ENCODE data around the gene FABP1.

DNA sequence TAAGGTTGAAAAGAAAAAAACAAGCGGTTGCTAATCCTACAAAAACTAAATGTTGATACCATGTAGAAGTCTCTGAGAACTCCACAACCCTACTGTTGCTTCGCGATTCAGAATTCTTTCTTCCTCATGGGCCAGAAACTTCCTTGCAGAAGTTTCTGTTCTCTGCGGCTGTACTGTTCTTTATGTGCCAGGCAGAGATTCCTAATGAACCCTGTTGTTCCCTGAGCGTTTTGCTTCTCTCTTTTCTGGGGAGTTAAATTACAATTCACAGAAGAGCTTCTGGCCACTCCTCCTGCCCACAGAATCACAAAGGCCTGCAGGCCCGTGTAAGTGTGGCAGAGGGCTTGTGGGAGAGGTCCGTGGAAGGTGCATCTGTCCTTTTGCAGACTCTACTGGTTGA is 40.5 kb upstream of the FABP1 start:
- TF ChIP-seq, protein P1, sequence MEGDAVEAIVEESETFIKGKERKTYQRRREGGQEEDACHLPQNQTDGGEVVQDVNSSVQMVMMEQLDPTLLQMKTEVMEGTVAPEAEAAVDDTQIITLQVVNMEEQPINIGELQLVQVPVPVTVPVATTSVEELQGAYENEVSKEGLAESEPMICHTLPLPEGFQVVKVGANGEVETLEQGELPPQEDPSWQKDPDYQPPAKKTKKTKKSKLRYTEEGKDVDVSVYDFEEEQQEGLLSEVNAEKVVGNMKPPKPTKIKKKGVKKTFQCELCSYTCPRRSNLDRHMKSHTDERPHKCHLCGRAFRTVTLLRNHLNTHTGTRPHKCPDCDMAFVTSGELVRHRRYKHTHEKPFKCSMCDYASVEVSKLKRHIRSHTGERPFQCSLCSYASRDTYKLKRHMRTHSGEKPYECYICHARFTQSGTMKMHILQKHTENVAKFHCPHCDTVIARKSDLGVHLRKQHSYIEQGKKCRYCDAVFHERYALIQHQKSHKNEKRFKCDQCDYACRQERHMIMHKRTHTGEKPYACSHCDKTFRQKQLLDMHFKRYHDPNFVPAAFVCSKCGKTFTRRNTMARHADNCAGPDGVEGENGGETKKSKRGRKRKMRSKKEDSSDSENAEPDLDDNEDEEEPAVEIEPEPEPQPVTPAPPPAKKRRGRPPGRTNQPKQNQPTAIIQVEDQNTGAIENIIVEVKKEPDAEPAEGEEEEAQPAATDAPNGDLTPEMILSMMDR (conservative IDR thresholded peaks at IDR 0.05): no peak
- no peak for TF ChIP-seq ZFX (IDR thresholded peaks at IDR 0.05)
